GM21360 (cell line): ENCODE data around the gene COX6B2.
A peak's percentile ranks its signal among the peaks of the same experiment; 100 is the strongest.

Experiments used
- ATAC-seq: cut with Tn5 transposase; IDR thresholded peaks from one replicate; pipeline ENCODE4 v1.9.1; 2021; ENCODE audit warnings: mild to moderate bottlenecking, moderate library complexity; ENCODE audit not compliant: unreplicated experiment

The COX6B2 gene

DNA sequence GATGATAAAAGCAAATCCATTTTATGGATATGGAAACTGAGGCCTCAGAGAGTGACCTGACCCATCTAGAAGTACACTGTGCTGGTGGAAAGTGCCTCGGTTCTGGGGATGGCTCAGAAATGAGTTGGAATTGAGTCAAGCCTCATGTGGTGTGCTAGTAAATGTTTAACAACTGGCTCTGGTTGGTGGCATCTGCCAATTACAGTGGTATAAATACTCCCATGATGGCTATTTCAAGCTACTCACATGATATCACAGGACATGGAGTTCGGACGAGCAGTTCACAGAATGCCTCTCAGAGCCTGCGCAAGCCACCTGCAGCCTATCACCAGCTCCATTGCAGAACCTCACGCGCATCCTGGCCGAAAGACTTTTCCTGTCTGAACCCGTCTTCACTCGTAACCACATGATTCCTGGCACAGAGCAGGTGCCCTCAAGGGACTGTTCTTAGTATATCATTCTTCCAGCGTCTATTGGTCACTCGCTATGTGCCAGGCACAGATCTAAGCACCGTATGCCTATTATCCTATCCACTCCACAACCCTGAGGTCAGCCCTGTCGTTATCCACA lies 38.5 kb downstream of the COX6B2 start:
- no peak for ATAC-seq

- no peak for ATAC-seq
These were observed 40.1 kb downstream of the COX6B2 start for GRCh38 chr19:55314396-55314795.

DNA sequence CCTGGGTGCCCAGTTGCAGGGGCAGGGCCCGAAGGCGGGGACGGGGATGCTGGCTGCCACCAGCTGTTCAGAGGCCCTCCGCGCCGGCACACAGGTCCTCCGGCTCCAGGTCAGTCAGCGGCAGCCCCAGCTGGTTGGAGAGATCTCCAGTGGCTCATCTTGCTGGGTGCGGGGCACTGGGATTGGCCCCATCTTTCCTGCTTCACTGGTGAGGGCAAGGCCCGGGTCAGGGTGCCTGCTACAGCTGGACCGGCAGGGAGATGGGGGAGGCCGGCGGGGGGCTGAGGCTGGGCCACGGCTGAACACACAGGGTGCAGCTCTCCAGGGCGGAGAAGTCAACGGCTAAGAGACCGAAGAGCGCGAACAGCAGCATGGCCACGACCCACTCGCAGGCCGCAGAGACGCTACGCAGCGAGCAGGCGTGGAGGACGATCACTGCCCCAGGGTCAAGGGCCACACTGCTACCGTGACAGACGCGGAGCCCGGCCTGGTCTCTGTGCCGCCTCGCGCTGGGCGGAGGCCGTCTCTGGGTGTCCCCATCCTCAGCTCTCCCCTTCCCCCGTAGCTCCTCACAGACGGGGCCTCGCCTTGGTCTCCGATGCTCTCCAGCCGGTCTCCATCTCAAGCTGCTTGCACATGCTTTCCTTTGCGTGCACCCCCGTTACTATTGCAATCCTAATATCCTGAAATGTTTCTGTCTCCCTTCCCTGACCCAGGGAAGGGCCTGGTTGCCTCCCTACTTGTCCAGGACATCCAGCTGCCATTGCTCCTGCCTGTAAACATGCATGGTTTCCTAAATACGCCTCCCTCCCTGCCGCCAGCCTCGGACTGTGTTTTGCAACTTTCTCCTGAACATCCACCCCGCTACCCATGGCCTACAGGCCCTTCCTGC lies 41.7 kb downstream of the COX6B2 start:
- no peak for ATAC-seq

DNA sequence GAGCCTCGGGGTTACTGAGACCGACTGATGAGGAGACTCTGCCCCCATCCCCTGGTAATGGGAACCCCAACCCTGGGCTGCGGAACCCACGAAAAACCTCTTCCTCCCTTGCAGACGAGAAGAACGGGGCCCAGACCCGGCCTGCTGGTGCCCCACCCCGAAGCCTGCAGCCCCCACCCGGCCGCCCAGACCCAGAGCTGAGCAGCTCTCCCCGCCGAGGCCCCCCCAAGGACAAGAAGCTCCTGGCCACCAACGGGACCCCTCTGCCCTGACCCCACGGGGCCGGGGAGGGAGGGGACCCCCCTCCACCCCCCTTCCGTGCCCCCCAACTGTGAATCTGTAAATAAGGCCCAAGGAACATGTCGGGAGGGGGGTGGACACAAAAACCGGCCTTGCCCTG lies 42.7 kb downstream of the COX6B2 start:
- ATAC-seq, result no peak

DNA sequence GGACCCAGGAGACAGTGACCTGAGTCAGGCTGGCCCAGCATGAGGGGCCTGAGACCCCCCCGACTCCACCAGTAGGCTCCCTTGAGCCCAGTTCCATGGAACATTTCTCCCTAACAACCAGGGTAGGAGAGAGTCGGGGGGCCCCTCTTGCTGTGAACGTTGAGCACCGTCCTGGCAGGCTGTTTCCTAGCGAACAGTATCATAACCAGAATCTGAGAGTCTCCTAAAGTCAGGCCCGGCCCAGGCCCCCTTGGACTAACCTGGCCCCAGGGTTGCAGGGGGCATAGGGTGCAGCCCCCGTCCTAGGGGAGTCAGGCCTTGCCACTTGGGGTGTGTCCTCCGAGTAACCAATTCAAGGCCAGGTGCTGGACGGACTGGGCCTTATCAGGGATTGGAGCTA lies 43.1 kb downstream of the COX6B2 start:
- no peak for ATAC-seq

DNA sequence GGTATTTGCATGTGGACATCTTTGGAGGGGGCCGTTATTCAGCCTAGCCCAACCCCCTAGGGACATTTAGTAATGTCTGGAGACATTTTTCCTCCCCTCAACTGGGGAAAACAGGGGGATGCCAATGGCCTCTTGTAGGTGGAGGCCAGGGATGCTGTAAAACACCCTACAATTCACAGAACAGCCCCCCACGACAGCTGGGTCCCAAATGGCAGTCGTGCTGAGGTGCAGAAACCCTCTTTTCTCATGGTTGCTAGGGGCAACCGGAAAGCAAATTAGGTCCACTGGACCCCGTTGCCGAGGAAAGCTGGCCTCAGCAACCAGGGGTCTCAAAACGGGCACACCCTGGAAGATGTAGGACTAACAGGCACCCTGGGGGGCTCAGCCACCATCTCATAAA lies 44.0 kb downstream of the COX6B2 start:
- ATAC-seq, result no peak

DNA sequence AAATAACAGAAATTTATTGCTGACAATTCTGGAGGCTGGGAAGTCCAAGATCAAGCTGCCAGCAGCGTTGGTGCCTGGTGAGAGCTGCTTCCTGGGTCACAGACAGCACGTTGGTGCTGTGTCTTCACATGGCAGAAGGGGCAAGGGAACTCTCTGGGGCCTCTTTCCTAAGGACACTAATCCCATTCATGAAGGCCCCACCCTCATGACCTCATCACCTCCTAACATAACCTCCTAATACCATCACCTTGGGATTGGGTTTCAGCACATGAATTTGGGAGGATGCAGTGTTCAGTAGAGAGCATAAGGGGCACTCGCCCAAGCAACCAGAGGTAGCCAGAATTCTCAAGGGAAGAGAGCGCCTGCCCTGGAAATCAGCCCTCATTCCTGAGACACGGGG lies 45.1 kb downstream of the COX6B2 start:
- no peak for ATAC-seq

GRCh38 chr19:55308281-55308680 lies 46.2 kb downstream of the COX6B2 start:
- no peak for ATAC-seq

DNA sequence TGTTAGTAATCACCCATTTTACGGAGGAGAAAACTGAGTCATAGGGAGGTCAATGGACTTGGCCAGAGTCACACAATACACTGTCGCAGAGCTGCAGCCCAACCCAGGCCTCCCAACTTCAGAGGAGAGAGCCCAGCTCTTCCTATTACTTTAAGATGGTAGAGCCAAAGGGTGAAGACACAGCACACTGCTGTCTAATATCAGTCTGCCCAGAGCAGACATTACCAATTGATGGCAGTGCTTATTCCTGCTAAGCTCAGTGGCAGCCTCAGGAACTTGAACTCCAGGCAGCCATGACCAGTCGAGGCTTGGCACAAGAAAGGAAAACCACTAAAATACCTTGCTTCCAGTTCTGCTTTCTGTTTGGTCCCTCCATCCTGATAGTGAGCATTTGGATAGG lies 47.8 kb downstream of the COX6B2 start:
- ATAC-seq, result no peak

- ATAC-seq, result no peak
These were observed 48.4 kb downstream of the COX6B2 start for GRCh38 chr19:55305983-55306562.

- no peak for ATAC-seq
These were observed 49.0 kb downstream of the COX6B2 start for GRCh38 chr19:55305491-55305890.

DNA sequence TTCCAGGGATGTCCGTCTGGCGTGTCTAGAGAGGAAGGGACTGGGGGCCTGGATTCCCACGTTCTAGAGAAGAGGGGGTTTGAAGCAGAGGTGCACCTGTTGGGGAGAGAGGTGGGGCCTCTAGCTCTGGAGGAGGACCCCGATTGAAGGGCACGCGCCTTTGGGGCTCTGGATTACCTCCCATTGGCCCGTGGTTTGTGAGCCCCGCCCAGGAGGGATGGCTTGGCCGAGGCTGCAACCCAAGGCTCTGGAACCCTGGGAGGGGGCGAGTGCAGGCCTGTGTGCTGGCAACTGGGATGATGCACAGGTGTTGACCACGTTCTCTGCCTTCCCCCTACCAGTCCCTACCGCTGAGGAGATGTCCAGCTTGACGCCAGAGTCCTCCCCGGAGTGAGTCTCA lies 49.5 kb downstream of the COX6B2 start:
- ATAC-seq, result no peak

GRCh38 chr19:55304279-55304978 lies 50.1 kb downstream of the COX6B2 start:
- no peak for ATAC-seq

DNA sequence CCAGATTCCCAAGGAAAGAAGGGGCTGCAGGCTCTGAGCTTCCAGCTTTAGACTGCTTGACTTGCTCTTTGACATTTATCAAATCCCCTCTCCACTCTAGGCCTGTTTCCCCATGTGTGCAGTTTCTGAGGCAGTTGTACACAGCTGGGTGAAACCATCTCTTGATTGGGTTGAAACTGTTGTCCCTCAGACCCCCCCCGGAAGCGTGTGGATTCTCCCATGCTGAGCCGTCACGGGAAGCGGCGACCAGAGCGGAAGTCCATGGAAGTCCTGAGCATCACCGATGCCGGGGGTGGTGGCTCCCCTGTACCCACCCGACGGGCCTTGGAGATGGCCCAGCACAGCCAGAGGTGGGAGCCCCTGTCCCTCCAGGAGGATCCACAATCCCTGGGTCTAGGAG lies 51.0 kb downstream of the COX6B2 start:
- no peak for ATAC-seq

- ATAC-seq, result no peak
These were observed 52.2 kb downstream of the COX6B2 start for GRCh38 chr19:55302318-55302703.

DNA sequence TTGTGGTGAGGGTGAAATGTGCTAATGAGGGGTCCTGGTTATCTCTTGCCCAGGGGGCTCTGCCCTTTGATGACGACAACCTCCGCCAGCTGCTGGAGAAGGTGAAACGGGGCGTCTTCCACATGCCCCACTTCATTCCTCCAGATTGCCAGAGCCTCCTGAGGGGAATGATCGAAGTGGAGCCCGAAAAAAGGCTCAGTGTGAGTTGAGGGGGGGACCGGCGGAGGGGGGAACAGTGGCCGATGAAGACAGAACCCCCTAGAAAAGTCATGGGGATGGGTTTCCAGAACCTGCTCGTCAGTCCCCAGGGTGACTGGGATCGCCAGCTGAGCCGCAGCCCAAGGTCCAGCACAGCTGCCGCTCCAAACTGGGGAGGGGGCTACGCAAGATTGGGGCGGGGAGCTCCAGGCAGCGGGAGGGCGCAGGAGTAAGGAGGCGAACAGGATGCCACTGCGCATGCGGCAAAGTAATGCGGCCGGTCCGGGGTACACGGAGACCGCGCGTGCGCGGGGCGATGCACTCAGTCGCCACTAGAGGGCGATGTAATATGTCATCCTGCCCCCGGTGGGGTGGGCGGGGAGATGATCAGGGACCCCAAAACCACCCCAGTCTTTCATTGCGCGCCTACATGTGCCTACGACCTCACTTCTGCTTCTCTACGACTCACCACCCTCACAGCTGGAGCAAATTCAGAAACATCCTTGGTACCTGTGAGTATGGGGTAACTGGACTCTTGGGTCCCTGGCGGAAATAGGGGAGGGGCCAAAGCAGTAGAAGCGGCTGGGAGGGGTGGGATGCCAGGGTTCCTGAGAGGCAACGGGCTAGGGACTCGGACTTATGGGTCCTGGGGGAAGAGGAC lies 52.8 kb downstream of the COX6B2 start:
- ATAC-seq, result peak; percentile 61

- ATAC-seq, result no peak
These were observed 53.5 kb downstream of the COX6B2 start for GRCh38 chr19:55300886-55301458.

- no peak for ATAC-seq
These were observed 54.5 kb downstream of the COX6B2 start for GRCh38 chr19:55299991-55300390.
